GM19468 (cell line): ENCODE measurements around the gene DAD1.
"Not testable (repeated sequence)": the region's sequence is repeated elsewhere in the genome, so short reads cannot be mapped to it uniquely, and the experiment has no call there.

Source experiments
- ATAC-seq: cut with Tn5 transposase; IDR thresholded peaks from one replicate; pipeline ENCODE4 v1.9.1; 2021; ENCODE audit warnings: mild to moderate bottlenecking, moderate library complexity, moderate number of reproducible peaks; ENCODE audit not compliant: unreplicated experiment; ENCODE audit errors: extremely low read depth

Gene DAD1

GRCh38 chr14:22570132-22570949 is 18.7 kb downstream of the DAD1 start:
- peak; percentile 40 for ATAC-seq

DNA sequence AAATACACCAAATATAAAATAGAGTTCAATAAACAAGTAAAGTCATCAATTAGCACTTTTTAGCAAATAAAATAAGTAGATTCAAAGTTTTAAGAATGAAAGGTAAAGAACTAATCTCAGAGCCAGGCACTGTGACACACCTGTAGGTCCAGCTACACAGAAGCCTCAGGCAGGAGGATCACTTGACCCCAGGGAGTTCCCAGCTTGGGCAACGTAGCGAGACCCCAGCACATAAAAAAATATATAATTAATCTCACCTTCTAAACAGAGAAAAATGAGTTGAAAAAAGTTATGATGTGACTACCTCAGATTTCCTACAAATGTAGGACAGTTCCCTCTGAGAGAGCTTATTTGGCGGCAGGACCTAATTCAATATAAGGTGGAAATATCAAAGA is 19.3 kb downstream of the DAD1 start:
- no peak for ATAC-seq

DNA sequence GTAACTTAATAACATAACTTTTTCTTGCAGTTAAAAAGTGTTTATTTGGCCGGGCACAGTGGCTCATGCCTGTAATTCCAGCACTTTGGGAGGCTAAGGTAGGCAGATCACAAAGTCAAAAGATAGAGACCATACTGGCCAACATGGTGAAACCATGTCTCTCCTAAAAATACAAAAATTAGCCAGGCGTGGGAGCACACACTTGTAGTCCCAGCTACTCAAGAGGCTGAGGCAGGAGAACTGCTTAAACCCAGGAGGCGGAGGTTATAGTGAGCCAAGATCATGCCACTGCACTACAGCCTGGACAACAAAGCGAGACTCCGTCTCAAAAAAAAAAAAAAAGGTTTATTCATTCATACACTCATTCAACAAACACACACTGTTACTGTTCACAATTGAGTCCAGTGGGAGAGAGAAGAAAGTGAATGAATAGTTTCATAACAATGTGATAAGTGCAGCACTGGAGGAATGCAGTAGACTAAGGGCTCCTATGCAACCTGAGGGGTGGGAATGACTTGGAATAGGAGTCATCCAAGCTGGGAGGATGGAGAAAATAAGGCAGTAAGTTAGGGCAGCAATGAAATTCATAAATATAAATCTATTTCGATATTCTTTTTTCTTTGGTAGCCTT is 19.8 kb downstream of the DAD1 start:
- no peak for ATAC-seq

GRCh38 chr14:22567437-22567836 is 21.6 kb downstream of the DAD1 start:
- no peak for ATAC-seq

GRCh38 chr14:22566845-22567244 is 22.2 kb downstream of the DAD1 start:
- ATAC-seq: no peak

- ATAC-seq: not testable (repeated sequence)
Measured at GRCh38 chr14:22566266-22566665, 22.8 kb downstream of the DAD1 start.

DNA sequence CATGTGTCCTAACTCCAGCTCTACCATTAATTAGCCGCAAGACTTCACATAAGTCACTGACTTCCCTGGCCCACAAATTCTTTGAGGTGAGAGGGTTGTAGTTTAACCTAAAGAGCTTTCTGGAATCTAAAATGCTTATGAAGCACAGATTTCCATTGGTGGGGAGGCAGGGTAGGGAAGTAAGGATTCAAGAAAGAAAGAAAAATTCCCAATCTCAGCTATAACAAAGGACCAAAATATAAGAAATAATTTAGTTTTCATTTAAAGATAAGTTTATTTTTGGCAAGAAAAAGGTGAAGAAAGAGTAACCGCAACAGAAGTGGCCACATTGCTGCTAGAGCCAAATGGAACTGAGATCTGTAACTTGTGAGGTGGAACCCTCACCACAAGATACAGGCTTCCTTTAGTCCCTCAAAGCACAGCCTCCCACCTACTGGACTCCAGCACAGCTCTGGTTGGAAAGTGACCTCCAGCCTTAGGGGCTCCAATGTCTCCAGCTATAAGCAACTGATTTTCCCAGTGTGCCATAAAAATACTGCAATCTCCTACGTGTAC is 23.6 kb downstream of the DAD1 start:
- ATAC-seq: no peak

DNA sequence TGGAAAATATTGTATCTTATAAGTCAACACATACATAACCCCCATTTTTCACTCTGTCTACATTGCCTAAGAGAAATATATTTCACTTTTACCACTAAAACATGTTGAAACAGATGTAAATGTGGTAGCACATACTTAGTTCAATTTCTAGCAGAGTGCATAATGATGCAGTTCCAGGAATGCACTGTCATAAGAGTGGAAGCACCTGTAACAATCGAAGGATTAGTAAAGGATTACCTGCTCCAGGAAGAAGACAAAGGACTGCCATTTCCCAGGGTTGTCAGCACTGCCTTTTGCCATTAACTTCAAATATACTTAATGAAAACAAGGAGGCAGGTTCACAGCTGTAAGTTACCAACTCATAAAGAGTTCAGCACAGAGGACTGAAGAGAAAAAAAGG is 24.6 kb downstream of the DAD1 start:
- ATAC-seq: no peak

DNA sequence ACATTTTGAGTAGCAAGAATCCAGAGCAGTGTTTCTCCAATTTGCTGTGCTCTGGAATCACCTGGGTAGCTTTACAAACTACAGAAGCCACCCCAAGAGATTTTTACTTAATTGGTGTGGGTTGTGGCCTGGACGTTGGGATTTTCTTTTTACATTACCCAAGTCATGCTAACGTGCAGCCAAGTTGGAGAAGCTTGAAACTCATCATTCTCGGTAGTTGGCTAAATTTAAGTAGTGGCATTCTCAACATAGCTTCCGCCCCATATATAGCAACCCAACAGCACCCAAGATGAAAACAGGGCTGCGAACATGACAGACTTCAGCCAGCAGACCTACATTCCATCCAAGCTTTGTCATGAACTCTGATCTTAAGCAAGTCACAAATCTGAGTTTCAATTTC is 25.0 kb downstream of the DAD1 start:
- no peak for ATAC-seq

DNA sequence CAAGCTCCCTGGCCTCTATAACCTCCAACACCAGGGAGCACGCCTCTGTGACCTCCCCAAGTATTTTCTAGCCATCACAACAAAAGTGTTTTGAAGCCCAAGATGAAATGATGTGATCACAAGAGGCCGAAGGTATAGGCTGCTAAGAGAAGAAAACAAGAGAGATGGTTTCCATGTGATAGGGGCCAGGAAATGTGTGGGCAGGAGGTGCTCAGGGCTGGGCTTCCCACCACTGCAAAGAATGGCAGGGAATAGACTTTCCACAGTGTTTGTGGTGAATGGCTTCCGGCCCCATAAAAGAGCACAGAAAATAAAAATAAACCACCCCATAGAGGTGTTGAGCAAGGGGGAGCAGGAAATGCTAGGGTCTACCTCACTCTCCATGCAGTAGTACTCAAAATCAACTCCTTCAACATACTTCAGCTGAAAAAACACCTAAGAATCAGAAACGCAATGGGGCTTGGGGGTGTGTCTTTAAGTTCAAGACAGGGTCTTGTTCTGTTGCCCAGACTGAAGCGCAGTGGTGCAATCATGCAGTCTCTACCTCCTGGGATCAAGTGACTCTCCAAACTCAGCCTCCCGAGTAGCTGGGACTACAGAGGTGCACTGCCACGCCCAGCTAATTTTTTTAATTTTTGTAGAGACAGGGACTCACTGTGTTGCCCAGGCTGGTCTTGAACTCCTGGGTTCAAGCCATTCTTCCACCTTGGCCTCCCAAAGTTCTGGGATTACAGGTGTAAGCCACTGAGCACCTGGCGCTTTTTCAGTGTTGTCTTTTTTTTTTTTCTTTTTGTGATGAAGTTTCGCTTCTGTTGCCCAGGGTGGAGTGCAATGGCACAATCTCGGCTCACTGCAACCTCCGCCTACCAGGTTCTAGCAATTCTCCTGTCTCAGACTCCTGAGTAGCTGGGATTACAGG is 27.1 kb downstream of the DAD1 start:
- ATAC-seq: no peak

DNA sequence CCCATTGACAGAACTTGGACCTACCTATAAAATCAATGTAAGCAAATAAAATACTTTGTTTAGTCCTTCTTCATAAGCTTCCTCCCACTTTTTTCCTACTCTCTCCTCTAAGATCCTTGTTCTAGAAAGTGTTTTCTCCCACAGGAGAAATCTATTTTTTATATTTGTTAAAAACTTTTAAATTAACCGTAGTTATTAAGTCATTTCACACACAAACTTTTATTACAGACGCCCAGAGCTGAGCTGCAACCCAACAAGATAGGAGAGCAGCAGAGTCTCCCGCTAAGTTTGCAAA is 27.7 kb downstream of the DAD1 start:
- ATAC-seq: no peak

- no peak for ATAC-seq
Measured at GRCh38 chr14:22560662-22561365, 28.2 kb downstream of the DAD1 start.

DNA sequence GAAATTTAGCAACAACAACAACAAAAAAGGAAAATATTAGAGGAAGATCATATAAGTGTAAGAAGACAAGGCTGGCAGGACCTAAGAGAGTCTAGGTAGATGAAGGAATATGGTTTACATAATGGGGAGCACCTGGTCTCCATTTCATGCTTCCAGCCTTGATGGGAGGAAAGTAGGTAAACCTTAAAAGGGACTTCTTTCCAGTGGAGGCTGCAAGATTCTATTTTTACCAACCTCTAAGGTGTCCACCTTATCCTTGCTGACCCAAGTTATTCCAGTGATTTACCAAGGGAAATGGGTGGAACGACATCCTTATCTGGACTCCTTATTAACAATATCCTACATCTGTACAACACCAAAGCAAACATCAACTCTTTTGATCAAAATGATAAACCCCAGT is 30.0 kb downstream of the DAD1 start:
- no peak for ATAC-seq

DNA sequence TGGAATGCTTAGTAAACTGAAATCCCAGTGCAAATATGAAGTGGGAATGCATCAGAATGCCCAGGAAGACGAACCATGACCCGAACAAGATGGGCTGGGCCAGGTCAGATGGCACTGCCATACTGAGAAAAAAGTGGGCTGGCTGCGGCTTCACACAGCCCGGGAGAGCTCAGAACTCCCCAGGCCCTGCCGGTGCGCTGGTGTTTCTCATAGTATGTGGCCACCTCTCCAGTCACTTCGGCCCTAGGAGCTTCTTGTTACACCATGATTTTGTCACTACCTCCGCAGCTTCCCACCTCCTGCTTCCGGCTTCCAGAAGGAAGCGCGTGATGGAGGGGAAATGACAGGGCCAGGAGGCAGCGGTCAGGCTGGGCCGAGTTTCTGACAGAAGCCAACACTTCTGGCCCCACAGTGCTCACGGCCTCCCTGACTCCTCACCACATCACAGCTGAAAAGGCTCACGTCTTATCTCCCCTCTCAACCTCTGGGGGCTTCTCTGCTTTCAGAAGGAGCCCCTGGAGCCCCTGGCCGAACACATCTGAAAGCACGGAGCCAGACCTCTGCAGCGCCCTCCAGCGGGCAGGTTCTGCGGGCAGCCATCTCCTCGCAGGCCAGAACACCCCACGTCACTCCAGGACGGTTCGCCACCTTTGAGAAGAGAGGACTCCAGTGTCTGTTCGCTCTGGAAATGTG is 30.7 kb downstream of the DAD1 start:
- ATAC-seq: no peak

DNA sequence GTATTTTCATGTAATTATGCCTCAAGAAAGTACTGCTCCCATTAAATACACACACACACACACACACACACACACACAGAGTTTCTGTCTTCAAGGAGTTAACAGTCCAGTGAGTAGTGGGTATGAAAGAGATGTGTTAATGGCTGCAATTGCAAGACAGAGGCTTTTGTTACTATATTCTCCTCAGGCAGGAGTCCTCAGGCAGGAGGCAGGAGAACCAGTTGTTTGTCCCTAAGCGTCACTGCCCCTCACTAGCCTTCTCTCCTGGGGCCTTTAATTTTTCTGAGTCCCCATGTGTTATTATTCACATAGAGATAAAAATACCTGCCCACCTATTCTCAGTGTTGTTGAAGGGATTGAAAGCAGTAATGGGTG is 31.2 kb downstream of the DAD1 start:
- ATAC-seq: no peak

- ATAC-seq: no peak
Measured at GRCh38 chr14:22556990-22557623, 31.9 kb downstream of the DAD1 start.

GRCh38 chr14:22556021-22556989 is 32.7 kb downstream of the DAD1 start:
- peak; percentile 77 for ATAC-seq

DNA sequence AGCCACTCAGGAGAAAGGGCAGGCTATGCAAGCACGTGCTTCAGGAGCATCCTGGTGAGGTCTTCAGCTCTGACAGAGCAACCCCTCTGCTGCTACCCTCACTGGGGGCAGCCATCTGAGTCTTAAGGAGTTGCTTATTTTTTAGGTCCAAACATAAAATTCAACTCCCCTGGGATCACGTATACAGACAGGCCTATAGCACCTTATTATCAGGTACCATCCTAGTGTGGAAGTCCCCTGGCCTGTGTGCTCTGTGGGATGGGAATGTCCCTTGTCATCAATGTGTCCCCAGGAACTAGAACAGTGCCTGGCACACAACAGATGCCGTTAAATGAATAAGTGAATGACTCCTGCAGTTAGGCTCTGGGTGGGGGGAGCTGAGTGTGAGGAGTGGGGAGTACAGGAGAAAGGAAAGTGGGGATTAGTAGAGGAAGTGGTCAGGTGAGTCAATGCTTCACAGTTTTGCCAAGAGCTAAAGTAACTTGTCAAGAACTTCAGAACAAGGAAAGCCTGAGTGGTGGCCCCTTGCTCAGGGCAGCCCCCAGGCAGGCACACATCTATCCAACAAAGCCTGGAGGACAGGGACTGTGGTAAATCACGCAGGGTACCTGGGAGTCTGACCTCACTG is 33.5 kb downstream of the DAD1 start:
- no peak for ATAC-seq
